Urothelium cell line (cell line): ENCODE data around the gene ZNF697.
"Not testable (repeated sequence)": the region's sequence is repeated elsewhere in the genome, so short reads cannot be mapped to it uniquely, and the experiment has no call there.

Experiments used
- DNase-seq: peaks from one replicate; pipeline ENCODE4 v3.0.0; 2011; ENCODE audit warnings: low spot score, mixed read lengths
- FAIRE-seq: peaks from 2 replicates; lab custom pipeline; 2011; peaks lifted over from hg19 to GRCh38; lab: Jason Lieb, UNC

Gene ZNF697

DNA sequence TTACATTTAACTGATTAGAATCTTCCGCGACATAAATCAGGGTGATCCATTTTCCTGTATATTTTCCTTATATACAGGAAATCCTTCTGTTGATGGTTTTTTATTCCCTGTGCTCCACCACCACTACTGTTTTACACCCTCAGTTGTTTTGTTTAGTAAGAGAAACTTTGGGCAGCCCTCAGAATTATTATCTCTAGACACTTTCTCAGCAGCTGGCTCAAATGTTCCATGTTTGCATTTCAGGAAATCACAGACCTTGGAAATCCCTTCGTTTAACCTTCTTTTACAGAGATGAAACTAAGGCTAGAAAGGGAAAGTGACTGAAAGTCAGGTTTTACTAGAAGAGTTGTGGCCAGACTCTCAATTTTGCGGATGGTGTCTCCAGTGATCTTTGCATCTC, 15.2 kb downstream of the ZNF697 start:
- no peak for DNase-seq

DNA sequence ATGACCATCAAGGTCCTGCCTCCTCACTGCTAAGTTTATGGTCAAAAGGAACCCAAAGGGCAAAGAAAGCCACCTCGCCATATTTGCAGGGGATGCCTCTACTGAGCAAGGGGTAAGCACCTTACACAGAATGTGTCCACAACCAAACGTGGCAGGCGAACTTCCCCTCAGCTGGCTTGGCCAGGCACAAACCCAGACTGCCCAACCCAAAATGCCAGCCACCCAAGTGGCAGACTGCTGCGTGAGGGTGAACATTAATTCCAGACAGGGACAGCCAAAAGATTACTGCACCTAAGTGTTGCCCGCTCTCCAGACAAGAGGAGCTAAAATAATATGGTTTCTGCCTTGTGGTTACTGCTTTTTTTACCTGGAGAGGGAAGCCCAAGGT, 16.0 kb downstream of the ZNF697 start:
- peak; percentile 82 for FAIRE-seq
- no peak for DNase-seq

More for the DNA sequence above, 15.2 kb downstream of the ZNF697 start:
- FAIRE-seq: no peak

DNA sequence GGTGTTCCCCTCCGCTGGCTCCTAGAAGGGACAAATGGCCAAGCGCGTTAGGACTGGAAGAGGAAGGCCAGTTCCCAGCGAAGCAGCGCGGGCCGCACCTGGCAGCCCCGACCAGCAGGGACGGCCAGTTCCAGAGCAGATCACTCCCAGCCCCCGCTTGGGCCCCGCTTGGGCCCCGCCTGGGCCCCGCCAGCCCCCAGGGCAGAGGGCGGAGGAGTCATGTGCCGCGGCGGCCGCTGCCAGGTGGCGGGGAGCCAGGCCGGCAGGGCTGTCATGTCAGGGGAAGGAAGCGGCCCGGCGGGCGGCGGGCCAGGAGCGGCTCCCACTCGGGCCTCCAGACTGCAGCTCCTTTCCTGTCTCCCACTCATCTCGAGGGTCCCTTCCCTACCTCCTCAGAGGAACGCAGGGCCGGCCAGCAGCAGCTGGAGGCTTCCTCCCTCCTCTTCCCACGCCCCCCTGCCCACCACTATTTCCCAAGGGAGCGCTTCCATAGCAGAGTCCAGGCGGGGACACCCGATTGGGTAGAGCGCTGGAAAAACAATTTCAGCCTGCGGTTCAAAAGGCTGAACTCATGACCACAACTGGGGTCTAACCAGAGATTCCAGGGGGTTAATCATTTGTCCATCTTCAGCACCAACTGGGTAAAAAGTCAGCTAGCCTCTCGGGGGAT, 16.5 kb downstream of the ZNF697 start:
- peak; percentile 23 for FAIRE-seq

DNA sequence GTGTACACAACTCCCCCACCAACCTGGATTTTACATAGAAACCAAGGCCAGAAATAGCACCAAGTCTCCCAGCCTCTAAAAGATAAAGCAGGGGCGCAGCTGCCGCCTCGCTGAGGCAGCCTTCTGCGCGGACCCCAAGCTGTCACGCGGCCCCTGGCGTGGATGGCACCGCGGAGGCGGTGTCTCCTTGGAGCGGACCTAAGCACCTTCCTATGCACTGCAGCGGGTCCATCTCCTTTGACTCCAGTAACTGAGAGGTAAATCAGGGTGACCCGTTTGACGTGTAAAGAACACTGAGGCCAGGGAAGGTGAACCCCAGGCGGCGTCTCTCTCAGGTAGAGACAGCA, 17.0 kb downstream of the ZNF697 start:
- FAIRE-seq (no peak), DNase-seq (no peak)

More for the DNA sequence above, 16.5 kb downstream of the ZNF697 start:
- DNase-seq: peak; percentile 86

DNA sequence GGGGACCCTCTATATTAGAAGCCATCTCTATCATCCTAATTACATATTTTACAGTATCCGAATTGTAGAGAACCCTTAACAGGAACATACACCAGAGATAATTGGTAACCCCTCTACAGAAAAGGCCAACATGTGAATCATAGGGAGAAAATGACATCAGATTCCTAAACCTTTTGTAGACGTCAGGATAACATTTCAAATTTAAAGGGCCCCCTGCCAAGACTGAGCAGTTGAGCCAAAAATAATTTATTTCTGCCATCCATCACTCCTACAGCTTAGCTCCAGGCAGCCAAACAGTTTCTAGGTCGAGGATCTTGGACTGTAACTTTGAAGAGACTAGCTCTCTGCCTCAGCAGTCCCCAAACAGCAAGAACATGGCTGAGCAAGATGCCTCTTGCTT, 21.2 kb downstream of the ZNF697 start:
- FAIRE-seq (no peak), DNase-seq (no peak)

DNA sequence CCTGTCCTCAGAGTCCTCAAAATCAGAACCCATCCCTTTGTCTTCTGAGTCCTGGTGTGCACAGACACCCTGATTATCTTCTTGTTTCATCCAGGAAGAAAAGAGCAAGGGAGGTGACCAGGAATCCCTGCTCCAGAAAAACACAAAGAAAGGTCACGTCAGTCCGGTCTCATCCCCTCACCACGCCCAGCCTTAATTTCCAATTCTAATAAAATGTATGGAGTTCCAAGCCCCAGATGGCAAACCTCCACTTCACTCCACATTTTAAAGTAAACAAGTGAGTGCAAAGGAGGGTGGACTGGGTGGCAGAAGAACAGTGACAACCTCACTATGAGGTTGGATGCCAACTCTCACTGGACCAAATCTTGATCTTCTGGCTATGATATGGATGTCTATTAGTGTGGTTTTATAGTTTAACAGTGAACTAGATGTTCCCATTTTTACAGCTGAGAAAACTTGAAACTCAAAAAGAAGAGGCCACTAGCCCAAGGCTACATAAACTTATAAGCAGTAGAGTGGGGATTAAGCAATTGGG, 22.0 kb downstream of the ZNF697 start:
- no peak for DNase-seq
- FAIRE-seq: no peak

DNA sequence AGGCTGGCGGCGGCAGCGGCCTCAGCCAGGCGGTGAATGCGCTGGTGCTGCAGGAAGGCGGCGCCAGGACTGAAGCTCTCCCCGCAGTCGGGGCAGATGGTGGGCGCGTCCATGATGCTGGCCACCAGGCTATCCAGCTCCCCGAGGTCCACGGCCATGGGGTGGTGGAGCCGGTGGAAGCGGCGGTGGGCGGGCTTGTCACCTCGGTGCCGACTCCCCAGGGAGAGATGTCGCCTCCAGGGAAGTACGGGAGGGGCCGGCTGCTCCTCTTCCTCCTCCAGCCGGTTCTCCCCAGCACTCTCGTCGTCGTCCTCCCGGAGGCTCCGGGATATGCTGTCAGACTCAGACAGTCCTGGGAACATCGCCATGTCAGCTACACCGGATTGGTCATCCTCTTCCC, 24.4 kb downstream of the ZNF697 start:
- DNase-seq (no peak), FAIRE-seq (peak; percentile 20)

DNA sequence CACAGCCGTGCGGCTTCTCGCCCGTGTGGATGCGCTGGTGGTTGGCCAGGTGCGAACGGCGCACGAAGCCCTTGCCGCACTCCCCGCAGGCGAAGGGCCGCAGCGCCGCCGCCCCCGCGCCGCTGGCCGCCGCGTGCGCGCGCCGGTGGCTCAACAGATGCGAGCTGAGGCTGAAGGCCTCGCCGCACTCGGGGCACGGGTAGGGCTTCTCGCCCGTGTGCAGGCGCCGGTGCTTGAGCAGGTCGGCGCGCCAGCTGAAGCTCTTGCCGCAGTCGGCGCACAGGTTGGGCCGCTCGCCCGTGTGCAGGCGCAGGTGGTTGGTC, 24.9 kb downstream of the ZNF697 start:
- no peak for DNase-seq
- FAIRE-seq: no peak

DNA sequence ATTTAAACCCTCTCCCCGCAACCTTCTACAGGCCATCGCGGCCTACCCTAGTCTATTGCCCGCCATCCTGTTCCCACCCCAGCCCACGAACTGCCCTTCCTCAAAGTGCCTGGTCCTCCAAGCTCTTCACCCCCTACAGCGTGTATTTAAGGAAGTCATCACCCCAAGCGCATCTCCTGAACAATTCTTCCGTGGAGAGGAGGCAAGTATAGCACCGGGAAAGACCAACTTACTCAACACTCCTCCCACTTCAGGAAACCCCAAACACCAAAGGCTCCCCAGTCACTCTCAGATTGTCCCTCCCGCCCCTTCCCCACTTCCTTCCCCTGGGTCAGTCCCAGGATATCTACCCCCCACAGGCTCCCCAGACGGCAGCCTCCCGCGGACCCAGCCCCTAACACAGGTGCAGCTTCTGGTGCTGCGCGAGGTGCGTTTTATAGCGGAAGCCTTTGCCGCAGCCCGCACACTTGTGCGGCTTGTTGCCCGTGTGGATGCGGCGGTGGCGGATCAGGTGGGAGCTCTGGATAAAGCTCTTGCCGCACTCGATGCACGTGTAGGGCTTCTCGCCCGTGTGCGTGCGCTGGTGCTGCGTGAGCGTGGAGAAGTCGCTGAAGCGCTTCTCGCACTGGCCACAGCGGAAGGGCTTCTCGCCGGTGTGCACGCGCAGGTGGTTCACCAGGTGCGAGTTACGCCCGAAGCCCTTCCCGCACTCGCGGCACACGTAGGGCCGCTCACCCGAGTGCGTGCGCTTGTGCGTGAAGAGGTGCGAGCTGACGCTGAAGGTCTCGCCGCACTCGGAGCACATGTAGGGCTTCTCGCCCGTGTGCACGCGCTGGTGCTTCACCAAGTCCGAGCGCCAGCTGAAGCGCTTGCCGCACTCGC, 25.5 kb downstream of the ZNF697 start:
- DNase-seq: no peak
- no peak for FAIRE-seq

DNA sequence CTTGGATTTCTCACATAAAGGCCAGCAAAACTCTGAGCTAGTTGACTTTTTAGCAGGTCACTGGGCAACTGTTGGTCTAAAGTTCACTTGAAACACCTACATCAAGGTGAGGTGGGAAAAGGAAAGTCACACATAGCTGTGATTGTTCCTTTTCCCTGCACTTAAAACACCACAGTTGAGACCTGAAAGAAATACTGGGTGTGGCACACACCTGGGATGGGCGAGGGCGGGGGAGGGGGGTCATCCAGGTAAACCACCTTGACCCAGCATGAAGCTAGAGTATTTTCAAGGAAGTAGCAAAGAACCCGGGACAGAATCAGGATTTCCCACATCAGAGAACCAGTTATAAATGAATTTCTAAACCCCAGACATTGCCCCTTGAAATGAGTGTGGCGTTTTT, 26.4 kb downstream of the ZNF697 start:
- FAIRE-seq: no peak
- DNase-seq: no peak

DNA sequence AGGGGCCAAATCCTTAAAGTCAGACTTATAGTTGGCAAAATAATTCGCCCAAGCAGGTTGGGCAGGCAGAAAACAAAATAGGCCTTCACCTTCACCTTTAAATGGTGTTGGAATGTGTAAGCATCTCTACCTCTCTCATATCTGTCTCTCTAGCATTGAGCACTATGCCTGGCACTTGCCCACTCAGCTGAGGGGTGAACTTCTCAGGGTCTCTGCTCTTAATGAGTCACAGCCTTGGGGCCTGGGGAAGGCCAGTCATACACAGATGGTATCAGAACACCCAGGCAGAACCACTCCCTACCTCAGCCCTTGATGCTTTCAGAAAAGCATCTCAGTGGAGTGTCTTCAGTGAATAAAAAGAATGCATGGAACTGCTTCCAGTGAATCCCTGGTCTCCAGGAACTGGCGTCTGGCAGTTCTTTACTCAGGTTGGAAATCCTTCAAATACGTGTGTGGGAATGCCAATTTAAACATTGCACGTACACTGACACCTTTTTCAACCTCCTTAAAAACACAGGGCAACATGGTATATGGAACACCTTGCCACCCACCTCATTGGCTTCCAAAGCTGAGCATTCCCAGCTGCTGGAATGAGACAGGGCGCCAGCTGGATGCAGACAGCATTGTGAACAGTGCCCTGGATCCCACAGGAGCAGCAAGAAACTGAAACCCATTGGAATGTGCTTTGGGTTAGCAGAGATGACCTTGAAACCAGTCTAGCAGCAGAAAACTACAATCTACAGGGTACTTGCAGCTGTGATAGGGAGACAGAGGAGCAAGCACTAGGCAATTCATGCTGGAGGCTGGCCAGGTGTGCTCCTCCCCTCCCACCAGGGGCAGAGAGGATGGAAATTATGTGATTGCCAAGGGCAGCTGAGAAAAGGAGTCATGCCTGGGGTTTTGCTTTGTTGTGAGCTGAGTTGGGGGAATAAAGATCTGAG, 30.0 kb downstream of the ZNF697 start:
- FAIRE-seq: no peak
- no peak for DNase-seq

DNA sequence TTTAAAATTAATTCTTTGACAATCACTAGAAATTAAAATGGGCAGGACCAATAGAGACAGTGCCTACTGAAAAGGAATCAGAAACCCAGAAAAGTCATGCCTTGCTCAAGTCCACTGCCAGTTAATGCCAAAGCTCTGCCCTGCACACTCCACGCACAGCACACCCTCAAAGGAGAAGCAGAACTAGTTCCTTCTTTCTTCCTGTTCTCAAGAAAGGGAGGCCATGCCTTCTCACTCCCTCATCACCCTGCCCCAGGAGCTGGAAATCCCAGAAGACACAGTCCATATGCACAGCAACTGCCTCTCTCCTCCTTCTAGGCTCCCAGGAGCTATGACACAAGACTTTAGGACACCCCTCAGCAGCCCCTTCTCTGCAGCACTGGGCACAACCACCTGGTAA, 31.3 kb downstream of the ZNF697 start:
- not testable (repeated sequence) for DNase-seq, FAIRE-seq

DNA sequence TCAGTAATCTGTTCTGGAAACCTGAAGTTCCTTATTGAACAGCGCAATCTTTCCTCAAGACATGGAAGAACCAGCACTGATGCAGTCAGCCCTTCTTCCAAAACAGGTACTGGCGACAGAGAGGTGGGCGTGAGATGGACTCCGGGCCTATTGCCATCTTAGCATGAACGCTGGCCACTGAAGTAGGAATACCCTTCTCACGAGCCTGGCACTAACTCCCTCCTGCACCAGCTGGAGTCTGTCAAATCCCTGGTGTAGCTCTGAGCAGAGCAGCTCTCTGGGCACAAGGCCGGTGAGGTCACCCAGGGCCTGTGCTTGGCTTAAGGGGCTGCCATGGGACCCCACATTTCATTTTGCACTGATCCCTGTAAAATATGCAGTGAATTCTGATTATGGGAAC, 33.0 kb downstream of the ZNF697 start:
- FAIRE-seq, DNase-seq: not testable (repeated sequence)

DNA sequence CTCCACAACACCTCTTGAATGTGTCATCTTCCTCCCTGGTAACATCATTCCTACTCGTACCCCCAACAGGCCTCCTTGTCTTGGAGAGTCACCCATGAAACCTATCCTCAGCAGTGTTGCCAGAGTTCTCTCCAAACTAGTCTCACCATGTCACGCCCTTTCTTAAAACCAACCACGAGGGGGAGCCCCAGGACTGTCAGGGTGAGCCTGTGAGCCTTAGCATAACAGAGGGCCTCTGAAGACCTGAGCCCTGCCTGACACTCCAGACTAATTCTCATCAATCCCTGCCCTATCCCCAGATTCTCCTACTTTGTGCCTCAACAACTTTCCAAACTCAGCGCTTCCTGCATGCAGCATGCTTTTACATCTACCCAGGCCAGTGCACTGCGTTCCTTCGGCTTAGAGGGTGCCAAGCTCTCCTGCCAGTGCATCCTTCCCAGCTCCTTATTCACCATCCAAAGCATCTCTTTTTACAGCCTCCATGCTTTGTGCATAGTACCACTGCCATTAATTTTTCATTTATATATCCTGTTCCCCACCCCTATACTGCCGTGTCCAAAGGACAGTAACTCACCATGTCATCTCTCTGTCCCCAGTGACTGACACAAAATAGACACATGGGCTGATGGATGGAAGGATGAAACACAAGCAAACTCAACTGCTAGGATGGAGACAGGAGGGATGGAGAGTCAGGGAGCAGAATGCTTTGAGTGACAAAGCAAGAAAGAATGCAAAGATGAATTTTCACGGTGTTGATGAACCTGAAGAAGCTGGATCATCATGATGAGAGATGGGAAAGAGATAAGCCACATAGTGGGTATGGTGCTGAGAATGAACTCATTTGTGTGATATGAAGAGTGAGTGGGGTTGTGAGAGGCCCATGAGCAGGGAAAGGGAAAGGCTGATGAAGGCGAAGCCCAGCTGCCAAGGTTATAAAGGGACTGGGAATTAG, 34.0 kb downstream of the ZNF697 start:
- no peak for FAIRE-seq
- peak; percentile 75 for DNase-seq

DNA sequence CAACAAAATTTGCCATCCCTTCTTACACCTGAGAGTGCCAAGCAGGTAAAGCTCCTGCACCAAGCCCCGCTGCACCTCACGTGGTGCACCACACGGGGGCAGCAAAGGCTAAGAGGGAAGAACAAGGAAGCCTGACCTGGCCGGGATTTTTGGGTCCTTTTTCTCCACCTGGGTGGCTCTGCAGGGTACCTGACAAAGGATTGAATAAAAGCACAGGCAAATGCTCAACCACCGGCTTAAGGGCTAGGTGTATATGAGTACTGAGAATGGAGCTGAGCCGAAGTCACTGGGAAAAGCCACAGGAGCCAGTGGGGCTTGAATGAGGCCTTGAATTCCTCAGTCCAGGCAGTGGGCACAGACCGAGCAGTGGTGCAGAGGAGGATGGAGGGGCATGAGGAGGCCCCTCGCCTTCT, 36.4 kb downstream of the ZNF697 start:
- FAIRE-seq (no peak), DNase-seq (peak; percentile 77)

DNA sequence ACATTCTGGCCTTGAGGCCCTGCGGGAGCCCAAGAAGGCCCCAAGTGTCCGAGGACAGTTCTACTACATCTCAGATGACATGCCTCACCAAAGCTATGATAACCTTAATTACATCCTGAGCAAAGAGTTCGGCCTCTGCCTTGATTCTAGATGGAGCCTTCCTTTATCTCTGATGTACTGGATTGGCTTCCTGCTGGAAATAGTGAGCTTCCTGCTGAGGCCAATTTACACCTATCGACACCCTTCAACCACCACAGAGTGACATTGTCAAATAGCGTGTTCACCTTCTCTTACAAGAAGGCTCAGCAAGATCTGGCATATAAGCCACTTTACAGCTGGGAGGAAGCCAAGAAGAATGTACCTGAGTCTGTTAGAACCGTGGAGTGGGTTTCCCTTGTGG, 39.2 kb downstream of the ZNF697 start:
- not testable (repeated sequence) for FAIRE-seq, DNase-seq

DNA sequence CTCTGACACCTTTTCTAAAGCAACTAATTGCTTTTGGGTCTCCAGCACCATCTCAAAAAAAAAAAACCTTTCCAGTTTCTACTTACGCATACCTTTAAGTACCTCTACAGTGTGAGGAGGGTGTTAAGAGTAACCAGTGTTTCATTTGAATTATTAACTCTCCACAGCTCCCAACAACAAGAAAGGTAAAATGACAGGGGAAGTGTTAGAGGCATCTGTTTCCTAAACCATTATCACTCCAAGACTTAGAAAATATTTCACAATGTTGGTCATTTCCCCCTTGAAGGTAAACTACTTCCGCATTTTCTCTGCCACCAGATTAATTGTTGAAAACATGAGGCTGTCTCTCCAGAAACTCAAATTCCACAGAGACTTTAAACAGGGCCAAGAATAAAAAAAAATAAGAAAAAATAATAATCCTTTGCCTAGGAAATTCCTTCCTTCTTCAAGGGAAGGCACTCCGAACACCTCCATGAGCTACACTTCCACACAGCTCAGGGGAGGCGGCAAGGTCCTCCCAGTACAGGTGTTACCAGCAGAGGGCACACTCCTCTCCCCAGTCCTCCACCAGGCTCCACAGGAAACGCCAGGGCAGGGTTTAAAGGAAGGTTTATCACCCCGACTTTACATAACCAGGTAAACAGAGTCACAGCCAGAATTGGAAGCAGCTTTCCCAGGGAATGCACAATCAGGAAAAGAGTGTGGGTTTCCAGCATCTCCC, 40.8 kb downstream of the ZNF697 start:
- FAIRE-seq, DNase-seq: not testable (repeated sequence)

DNA sequence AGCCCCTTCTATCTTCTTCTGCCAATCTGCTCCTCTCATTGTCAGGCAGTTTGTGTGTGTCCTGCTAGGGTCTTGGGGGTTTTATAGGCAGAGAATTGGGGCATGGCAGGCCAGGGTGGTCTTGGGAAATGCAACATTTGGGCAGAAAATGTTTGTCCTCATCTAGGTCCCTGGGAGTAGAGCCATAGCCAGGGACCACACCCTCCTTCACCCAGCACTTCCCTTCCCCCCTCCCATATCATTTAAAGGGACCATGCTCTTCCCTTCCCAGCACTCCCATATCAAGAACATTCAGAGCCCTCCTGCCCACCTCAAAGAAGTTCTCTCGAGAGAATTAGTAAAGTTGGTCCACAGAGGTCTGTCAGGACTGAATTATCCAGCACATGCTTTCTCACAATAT, 41.7 kb downstream of the ZNF697 start:
- FAIRE-seq (no peak), DNase-seq (no peak)

DNA sequence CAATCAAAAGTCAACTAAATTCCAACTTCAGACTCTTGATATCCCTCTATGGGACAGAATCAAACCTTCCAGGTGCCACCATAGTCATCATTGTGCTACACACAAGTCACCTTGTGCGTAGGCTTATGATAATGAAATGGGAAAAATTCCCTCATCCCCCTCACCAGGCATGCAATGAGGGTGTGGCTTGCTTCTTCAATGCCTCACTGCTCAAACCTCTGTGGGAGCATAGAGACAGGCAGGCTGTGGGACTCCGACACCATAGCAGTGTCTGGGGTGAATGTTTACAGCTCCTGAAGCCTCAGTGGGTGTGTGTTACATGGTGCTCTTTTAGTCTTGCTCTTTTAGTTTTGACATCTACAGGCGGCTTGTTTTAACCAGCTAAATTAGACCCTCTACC, 42.4 kb downstream of the ZNF697 start:
- DNase-seq (no peak), FAIRE-seq (no peak)
